H1 (cell line): Measurements from ENCODE around the gene DNAJB8. TPM values are rescaled to one million over a fixed set of nuclear protein-coding genes. Genes with fewer than 3 reads are reported as not detected.

Experiments used
- CEBPB ChIP-seq: IDR thresholded peaks from 2 replicates; pipeline ENCODE4 v1.6.1; 2012; ENCODE audit warnings: low read depth, low read length
- CTBP2 ChIP-seq: IDR thresholded peaks from 2 replicates; pipeline ENCODE4 v1.7.0; 2011; ENCODE audit warnings: borderline replicate concordance, mild to moderate bottlenecking, moderate library complexity, mixed read lengths, low read length; ENCODE audit not compliant: insufficient read depth, insufficient read length
- EP300 ChIP-seq, 2 experiments: IDR thresholded peaks; 1 replicate in 1 of 2; 2 replicates in 1 of 2; pipeline ENCODE4 v1.6.1; 2011 to 2012; ENCODE audit warnings: low read depth in 2 of 2, low read length in 2 of 2, mild to moderate bottlenecking in 2 of 2, borderline replicate concordance in 1 of 2, inconsistent platforms in 1 of 2, moderate library complexity in 1 of 2
- KDM5A ChIP-seq: fragments of 200-600 bp; IDR thresholded peaks from 2 replicates; pipeline ENCODE4 v1.7.1; 2012; ENCODE audit warnings: mild to moderate bottlenecking, low read length, inconsistent platforms, mixed read lengths
- SP4 ChIP-seq: IDR thresholded peaks from 2 replicates; pipeline ENCODE4 v1.6.1; 2012; ENCODE audit warnings: low read length, inconsistent platforms
- SRF ChIP-seq: IDR thresholded peaks from 2 replicates; pipeline ENCODE4 v1.6.1; 2011; ENCODE audit warnings: mild to moderate bottlenecking, low read depth, low read length, moderate library complexity
- polyA plus RNA-seq, 7 experiments: library from polyadenylated mRNA; depleted of rRNA in 3 of 7; stranded (reverse) in 5 of 7; unstranded in 2 of 7; fragments of >200 nt in 5 of 7; fragments of 200-250 nt in 2 of 7; gene quantifications; 1 replicate in 5 of 7; 2 replicates in 1 of 7; 4 replicates in 1 of 7; pipeline versions ENCODE4 v1.2.1 to v1.2.3, GENCODE V29; 2011 to 2013; ENCODE audit warnings: missing spikeins in 2 of 7, mixed read lengths in 2 of 7
- total RNA-seq: library from RNA; stranded (reverse); fragmentation: NEBNext Ultra II Directional; extraction: Animal tissue kit (Norgen Biotek cat#: 25700); gene quantifications from 2 replicates; pipeline ENCODE4 v1.2.1, GENCODE V29; 2021
- TF ChIP-seq, protein P1 (sequence below): fragments of 300-600 bp; sonication (generic); IDR thresholded peaks from 2 replicates; pipeline ENCODE4 v1.7.1; 2012; ENCODE audit warnings: low read length, moderate library complexity, mild to moderate bottlenecking, inconsistent platforms; ENCODE audit not compliant: insufficient replicate concordance
- TF ChIP-seq, protein P2 (sequence below): IDR thresholded peaks from 2 replicates; pipeline ENCODE4 v1.6.1; 2011; ENCODE audit warnings: low read depth, mild to moderate bottlenecking, low read length; ENCODE audit not compliant: insufficient read depth
- TF ChIP-seq, protein P3 (sequence below): IDR thresholded peaks from 2 replicates; pipeline ENCODE4 v1.6.1; 2012; ENCODE audit warnings: low read length, inconsistent platforms

DNAJB8 gene
- total and polyA plus RNA-seq, 2 of the 8 experiments (the other 6 are each of a cell fraction or from before 2014, with no cell fraction given) = not detected

DNA sequence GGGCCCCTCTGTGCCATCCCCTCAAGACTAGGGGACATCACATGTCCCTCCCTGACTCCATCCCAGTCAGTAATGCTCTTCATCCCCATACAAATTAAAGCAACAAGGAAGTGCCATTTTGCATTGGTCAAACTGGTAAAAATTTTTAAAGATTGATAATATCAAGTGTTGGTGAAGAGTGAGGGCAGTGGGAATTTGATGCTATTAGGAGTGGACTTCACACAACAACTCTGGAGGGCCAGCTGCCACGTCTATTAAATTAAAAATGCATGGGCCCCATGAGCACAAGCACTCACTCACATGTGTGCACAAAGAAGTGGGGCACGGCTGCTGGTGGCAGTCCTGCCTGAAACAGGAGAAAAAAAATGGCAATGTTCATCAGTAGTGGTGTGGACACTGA, 47.8 kb downstream of the DNAJB8 start (continued):
- TF ChIP-seq, protein P1, sequence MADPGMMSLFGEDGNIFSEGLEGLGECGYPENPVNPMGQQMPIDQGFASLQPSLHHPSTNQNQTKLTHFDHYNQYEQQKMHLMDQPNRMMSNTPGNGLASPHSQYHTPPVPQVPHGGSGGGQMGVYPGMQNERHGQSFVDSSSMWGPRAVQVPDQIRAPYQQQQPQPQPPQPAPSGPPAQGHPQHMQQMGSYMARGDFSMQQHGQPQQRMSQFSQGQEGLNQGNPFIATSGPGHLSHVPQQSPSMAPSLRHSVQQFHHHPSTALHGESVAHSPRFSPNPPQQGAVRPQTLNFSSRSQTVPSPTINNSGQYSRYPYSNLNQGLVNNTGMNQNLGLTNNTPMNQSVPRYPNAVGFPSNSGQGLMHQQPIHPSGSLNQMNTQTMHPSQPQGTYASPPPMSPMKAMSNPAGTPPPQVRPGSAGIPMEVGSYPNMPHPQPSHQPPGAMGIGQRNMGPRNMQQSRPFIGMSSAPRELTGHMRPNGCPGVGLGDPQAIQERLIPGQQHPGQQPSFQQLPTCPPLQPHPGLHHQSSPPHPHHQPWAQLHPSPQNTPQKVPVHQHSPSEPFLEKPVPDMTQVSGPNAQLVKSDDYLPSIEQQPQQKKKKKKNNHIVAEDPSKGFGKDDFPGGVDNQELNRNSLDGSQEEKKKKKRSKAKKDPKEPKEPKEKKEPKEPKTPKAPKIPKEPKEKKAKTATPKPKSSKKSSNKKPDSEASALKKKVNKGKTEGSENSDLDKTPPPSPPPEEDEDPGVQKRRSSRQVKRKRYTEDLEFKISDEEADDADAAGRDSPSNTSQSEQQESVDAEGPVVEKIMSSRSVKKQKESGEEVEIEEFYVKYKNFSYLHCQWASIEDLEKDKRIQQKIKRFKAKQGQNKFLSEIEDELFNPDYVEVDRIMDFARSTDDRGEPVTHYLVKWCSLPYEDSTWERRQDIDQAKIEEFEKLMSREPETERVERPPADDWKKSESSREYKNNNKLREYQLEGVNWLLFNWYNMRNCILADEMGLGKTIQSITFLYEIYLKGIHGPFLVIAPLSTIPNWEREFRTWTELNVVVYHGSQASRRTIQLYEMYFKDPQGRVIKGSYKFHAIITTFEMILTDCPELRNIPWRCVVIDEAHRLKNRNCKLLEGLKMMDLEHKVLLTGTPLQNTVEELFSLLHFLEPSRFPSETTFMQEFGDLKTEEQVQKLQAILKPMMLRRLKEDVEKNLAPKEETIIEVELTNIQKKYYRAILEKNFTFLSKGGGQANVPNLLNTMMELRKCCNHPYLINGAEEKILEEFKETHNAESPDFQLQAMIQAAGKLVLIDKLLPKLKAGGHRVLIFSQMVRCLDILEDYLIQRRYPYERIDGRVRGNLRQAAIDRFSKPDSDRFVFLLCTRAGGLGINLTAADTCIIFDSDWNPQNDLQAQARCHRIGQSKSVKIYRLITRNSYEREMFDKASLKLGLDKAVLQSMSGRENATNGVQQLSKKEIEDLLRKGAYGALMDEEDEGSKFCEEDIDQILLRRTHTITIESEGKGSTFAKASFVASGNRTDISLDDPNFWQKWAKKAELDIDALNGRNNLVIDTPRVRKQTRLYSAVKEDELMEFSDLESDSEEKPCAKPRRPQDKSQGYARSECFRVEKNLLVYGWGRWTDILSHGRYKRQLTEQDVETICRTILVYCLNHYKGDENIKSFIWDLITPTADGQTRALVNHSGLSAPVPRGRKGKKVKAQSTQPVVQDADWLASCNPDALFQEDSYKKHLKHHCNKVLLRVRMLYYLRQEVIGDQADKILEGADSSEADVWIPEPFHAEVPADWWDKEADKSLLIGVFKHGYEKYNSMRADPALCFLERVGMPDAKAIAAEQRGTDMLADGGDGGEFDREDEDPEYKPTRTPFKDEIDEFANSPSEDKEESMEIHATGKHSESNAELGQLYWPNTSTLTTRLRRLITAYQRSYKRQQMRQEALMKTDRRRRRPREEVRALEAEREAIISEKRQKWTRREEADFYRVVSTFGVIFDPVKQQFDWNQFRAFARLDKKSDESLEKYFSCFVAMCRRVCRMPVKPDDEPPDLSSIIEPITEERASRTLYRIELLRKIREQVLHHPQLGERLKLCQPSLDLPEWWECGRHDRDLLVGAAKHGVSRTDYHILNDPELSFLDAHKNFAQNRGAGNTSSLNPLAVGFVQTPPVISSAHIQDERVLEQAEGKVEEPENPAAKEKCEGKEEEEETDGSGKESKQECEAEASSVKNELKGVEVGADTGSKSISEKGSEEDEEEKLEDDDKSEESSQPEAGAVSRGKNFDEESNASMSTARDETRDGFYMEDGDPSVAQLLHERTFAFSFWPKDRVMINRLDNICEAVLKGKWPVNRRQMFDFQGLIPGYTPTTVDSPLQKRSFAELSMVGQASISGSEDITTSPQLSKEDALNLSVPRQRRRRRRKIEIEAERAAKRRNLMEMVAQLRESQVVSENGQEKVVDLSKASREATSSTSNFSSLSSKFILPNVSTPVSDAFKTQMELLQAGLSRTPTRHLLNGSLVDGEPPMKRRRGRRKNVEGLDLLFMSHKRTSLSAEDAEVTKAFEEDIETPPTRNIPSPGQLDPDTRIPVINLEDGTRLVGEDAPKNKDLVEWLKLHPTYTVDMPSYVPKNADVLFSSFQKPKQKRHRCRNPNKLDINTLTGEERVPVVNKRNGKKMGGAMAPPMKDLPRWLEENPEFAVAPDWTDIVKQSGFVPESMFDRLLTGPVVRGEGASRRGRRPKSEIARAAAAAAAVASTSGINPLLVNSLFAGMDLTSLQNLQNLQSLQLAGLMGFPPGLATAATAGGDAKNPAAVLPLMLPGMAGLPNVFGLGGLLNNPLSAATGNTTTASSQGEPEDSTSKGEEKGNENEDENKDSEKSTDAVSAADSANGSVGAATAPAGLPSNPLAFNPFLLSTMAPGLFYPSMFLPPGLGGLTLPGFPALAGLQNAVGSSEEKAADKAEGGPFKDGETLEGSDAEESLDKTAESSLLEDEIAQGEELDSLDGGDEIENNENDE = no peak
- no peak for TF ChIP-seq CTBP2
- no peak for TF ChIP-seq SRF
- TF ChIP-seq SP4 = no peak
- TF ChIP-seq, protein P2, sequence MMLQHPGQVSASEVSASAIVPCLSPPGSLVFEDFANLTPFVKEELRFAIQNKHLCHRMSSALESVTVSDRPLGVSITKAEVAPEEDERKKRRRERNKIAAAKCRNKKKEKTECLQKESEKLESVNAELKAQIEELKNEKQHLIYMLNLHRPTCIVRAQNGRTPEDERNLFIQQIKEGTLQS = no peak
- TF ChIP-seq, protein P3, sequence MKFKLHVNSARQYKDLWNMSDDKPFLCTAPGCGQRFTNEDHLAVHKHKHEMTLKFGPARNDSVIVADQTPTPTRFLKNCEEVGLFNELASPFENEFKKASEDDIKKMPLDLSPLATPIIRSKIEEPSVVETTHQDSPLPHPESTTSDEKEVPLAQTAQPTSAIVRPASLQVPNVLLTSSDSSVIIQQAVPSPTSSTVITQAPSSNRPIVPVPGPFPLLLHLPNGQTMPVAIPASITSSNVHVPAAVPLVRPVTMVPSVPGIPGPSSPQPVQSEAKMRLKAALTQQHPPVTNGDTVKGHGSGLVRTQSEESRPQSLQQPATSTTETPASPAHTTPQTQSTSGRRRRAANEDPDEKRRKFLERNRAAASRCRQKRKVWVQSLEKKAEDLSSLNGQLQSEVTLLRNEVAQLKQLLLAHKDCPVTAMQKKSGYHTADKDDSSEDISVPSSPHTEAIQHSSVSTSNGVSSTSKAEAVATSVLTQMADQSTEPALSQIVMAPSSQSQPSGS = no peak
- no peak for TF ChIP-seq CEBPB
- no peak for TF ChIP-seq EP300 (IDR thresholded peaks at IDR 0.05; ENCODE audit: borderline replicate concordance in 1 of 2, low read depth in 2 of 2, low read length in 2 of 2)
- TF ChIP-seq KDM5A = no peak
